ENCODE results near the gene ZDHHC7.

DNA sequence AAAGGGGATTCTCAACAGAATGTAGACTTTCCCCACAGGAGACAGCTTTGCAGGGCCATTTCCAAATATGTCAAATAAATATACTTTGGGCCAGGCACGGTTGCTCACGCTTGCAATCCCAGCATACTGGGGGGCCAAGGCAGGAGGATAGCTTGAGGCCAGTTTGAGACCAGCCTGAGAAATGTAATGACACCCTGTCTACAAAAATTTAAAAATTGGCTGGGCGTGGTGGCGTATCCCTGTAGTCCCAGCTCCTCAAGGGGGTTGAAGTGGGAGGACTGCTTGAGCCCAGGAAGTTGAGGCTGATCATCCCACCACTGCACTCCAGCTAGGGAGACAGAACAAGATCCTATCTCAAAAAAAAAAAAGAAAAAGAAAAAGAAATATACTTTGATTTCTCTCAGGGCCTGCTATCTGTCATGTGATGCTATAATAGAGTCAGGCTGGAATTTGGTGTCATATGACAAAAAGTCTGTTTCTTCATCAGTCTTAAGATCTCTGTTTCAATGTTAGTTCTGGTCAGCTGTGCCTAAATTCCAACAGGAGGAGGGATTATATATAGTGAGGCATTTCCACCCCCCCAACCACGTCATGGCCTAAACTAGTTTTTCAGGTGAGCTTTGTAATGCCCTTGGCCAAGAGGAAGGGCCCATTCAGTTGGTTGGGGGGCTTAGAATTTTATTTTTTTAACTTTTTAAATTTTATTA lies 4.3 kb upstream of the ZDHHC7 start:
- TF ChIP-seq, protein P1, sequence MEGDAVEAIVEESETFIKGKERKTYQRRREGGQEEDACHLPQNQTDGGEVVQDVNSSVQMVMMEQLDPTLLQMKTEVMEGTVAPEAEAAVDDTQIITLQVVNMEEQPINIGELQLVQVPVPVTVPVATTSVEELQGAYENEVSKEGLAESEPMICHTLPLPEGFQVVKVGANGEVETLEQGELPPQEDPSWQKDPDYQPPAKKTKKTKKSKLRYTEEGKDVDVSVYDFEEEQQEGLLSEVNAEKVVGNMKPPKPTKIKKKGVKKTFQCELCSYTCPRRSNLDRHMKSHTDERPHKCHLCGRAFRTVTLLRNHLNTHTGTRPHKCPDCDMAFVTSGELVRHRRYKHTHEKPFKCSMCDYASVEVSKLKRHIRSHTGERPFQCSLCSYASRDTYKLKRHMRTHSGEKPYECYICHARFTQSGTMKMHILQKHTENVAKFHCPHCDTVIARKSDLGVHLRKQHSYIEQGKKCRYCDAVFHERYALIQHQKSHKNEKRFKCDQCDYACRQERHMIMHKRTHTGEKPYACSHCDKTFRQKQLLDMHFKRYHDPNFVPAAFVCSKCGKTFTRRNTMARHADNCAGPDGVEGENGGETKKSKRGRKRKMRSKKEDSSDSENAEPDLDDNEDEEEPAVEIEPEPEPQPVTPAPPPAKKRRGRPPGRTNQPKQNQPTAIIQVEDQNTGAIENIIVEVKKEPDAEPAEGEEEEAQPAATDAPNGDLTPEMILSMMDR (conservative IDR thresholded peaks at IDR 0.05 in 1 of 2, IDR thresholded peaks at IDR 0.05 in 1 of 2; ENCODE audit: low read depth in 1 of 2, low read length in 2 of 2): no peak
- no peak for TF ChIP-seq EZH2 (IDR thresholded peaks at IDR 0.05; ENCODE audit: low read length, missing control alignments)
